ENCODE measurements around the gene GCNA. TPM values are rescaled to one million over a fixed set of nuclear protein-coding genes. Genes with fewer than 3 reads are reported as not detected.

Gene GCNA
- total RNA-seq, 2 donors from 2014 or later: 2.1 to 2.3 TPM

- DNase-seq: no peak
- Mint-ChIP-seq H3K4me1 (peaks cover 5% of the 10 kb centered on the region), H3K9me3 (peaks cover 60% of the 10 kb centered on the region), H3K36me3 (ENCODE audit: low read depth) (no peaks in the 10 kb centered on the region), H3K4me3 (no peak overlapping the region), H3K27me3 (ENCODE audit: insufficient read depth) (no peaks in the 10 kb centered on the region), H3K27ac (no peak overlapping the region)
- no peak overlapping the region for H3K9ac ChIP-seq (ENCODE audit: extremely low read depth, low read length, poor library complexity, severe bottlenecking)
- H3K4me1 ChIP-seq (ENCODE audit: control insufficient read depth, insufficient read depth, low read length): no peaks in the 10 kb centered on the region
- H3K9me3 ChIP-seq (ENCODE audit: control insufficient read depth, low read length): no peaks in the 10 kb centered on the region
- H3K27me3 ChIP-seq (ENCODE audit: control insufficient read depth, insufficient read depth, low read length, poor library complexity, severe bottlenecking): no peaks in the 10 kb centered on the region
- WGBS, 2 experiments (ENCODE audit: insufficient coverage in 1 of 2, insufficient read length in 1 of 2): 94 to 100% methylated on average over 4 to 13 of the region's 14 CpGs
- no peaks in the 10 kb centered on the region for H3K36me3 ChIP-seq (ENCODE audit: control insufficient read depth, insufficient read depth, low read length)
- no peak for TF ChIP-seq CTCF (conservative IDR thresholded peaks at IDR 0.05)
- no peak overlapping the region for H3K27ac ChIP-seq (ENCODE audit: low read depth, low read length)
- no peak overlapping the region for H3K4me3 ChIP-seq (ENCODE audit: low read length)
Measured at GRCh38 chrX:71627588-71628404, 49.6 kb downstream of the GCNA start.

- H3K27ac Mint-ChIP-seq: no peak overlapping the region
- H3K27me3 ChIP-seq (ENCODE audit: control insufficient read depth, insufficient read depth, low read length, poor library complexity, severe bottlenecking): no peaks in the 10 kb centered on the region
- no peak overlapping the region for H3K9ac ChIP-seq (ENCODE audit: extremely low read depth, low read length, poor library complexity, severe bottlenecking)
- DNase-seq: no peak
- 100% methylated on average over 2 of the region's 2 CpGs; no CpG with 5 or more reads in 1 of the 2 experiments for WGBS, 2 experiments (ENCODE audit: insufficient coverage in 1 of 2, insufficient read length in 1 of 2)
- TF ChIP-seq CTCF (conservative IDR thresholded peaks at IDR 0.05): no peak
- H3K36me3 ChIP-seq (ENCODE audit: control insufficient read depth, insufficient read depth, low read length): no peaks in the 10 kb centered on the region
- H3K4me3 Mint-ChIP-seq: no peak overlapping the region
- no peaks in the 10 kb centered on the region for H3K27me3 Mint-ChIP-seq (ENCODE audit: insufficient read depth)
- H3K9me3 ChIP-seq (ENCODE audit: control insufficient read depth, low read length): no peaks in the 10 kb centered on the region
- peaks cover 59% of the 10 kb centered on the region for H3K9me3 Mint-ChIP-seq
- H3K27ac ChIP-seq (ENCODE audit: low read depth, low read length): no peak overlapping the region
- no peaks in the 10 kb centered on the region for H3K4me1 ChIP-seq (ENCODE audit: control insufficient read depth, insufficient read depth, low read length)
- H3K4me3 ChIP-seq (ENCODE audit: low read length): no peak overlapping the region
- H3K4me1 Mint-ChIP-seq: peaks cover 5% of the 10 kb centered on the region
- H3K36me3 Mint-ChIP-seq (ENCODE audit: low read depth): no peaks in the 10 kb centered on the region
Measured at GRCh38 chrX:71629467-71629866, 51.2 kb downstream of the GCNA start.

GRCh38 chrX:71632923-71633657 is 54.9 kb downstream of the GCNA start:
- Histone ChIP-seq H3K9ac (ENCODE audit: extremely low read depth, low read length, poor library complexity, severe bottlenecking) (no peak overlapping the region), H3K9me3 (ENCODE audit: control insufficient read depth, low read length) (no peaks in the 10 kb centered on the region), H3K27me3 (ENCODE audit: control insufficient read depth, insufficient read depth, low read length, poor library complexity, severe bottlenecking) (no peaks in the 10 kb centered on the region), H3K4me3 (ENCODE audit: low read length) (no peak overlapping the region), H3K4me1 (ENCODE audit: control insufficient read depth, insufficient read depth, low read length) (no peaks in the 10 kb centered on the region), H3K36me3 (ENCODE audit: control insufficient read depth, insufficient read depth, low read length) (no peaks in the 10 kb centered on the region), H3K27ac (ENCODE audit: low read depth, low read length) (no peak overlapping the region)
- DNase-seq: no peak
- Mint-ChIP-seq H3K27ac (no peak overlapping the region), H3K9me3 (peaks cover 45% of the 10 kb centered on the region), H3K36me3 (ENCODE audit: low read depth) (no peaks in the 10 kb centered on the region), H3K27me3 (ENCODE audit: insufficient read depth) (no peaks in the 10 kb centered on the region), H3K4me1 (peaks cover 5% of the 10 kb centered on the region), H3K4me3 (no peak overlapping the region)
- 96 to 100% methylated on average over 1 to 10 of the region's 10 CpGs for WGBS, 2 experiments (ENCODE audit: insufficient coverage in 1 of 2, insufficient read length in 1 of 2)
- no peak for TF ChIP-seq CTCF (conservative IDR thresholded peaks at IDR 0.05)

Measured in endodermal cell (in vitro differentiated cells).